ENCODE results near the gene MRPS26.
"Not testable (repeated sequence)": the region's sequence is repeated elsewhere in the genome, so short reads cannot be mapped to it uniquely, and the experiment has no call there.

The MRPS26 gene

GRCh38 chr20:3071610-3072529, 26.0 kb downstream of the MRPS26 start, which contains the start of gene OXT:
Gene OXT, plus strand, starts transcription at chr20:3071620. Its CDS starts 36 bp downstream, at chr20:3071656.
- H3K36me3 ChIP-seq, result no peaks in the 10 kb centered on the region
- DNase-seq, result no peak
- no peaks in the 10 kb centered on the region for H3K4me1 ChIP-seq
- peaks cover 8% of the 10 kb centered on the region; the same call in 1 of the 2 replicates for H3K27me3 ChIP-seq
- no peak within 1 kb of the TSS for H3K4me3 ChIP-seq (ENCODE audit: low read depth, low read length)
- no peaks in the 10 kb centered on the region; the same call in 1 of the 2 replicates for H3K9me3 ChIP-seq
- TF ChIP-seq CTCF (IDR thresholded peaks at IDR 0.05; ENCODE audit: low read depth, low read length), result no peak

GRCh38 chr20:3072530-3073250, 26.8 kb downstream of the MRPS26 start:
- Histone ChIP-seq H3K36me3 (no peaks in the 10 kb centered on the region), H3K9me3 (no peaks in the 10 kb centered on the region; the same call in 1 of the 2 replicates), H3K4me3 (ENCODE audit: low read depth, low read length) (no peak overlapping the region), H3K4me1 (no peaks in the 10 kb centered on the region), H3K27me3 (peaks cover 6% of the 10 kb centered on the region; the same call in 1 of the 2 replicates)
- TF ChIP-seq CTCF (IDR thresholded peaks at IDR 0.05; ENCODE audit: low read depth, low read length), result no peak
- DNase-seq, result no peak

GRCh38 chr20:3073251-3073643, 27.4 kb downstream of the MRPS26 start:
- DNase-seq; H3K4me3 ChIP-seq (ENCODE audit: low read depth, low read length); H3K9me3 ChIP-seq; H3K27me3 ChIP-seq; H3K36me3 ChIP-seq; H3K4me1 ChIP-seq: not testable (repeated sequence)

DNA sequence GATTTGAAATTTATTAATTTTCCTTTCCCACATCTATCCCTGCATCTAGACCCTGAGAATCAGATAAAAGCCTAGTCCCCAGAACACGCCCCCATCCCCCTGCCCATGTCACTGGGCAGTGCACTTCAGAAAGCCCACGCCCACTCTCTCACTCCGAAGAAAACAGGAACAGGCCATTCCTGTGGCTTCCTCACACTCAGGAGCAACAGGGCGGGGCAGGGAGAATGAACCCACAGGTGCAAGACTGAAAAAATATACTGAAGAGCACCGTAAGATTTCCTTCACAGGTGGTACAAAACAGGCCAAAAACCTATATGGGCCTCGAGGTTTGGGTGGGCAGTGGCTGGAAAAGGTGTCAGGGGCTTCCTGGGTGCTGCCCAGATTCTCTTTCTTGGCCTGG, 29.0 kb downstream of the MRPS26 start:
- no peaks in the 10 kb centered on the region; the same call in 1 of the 2 replicates for H3K9me3 ChIP-seq
- H3K27me3 ChIP-seq, result peaks cover 14% of the 10 kb centered on the region
- no peak overlapping the region for H3K4me3 ChIP-seq (ENCODE audit: low read depth, low read length)
- no peak for TF ChIP-seq CTCF (IDR thresholded peaks at IDR 0.05; ENCODE audit: low read depth, low read length)
- H3K4me1 ChIP-seq, result no peaks in the 10 kb centered on the region
- no peak for DNase-seq
- H3K36me3 ChIP-seq, result no peaks in the 10 kb centered on the region

GRCh38 chr20:3075315-3075714, 29.5 kb downstream of the MRPS26 start:
- not testable (repeated sequence) for H3K36me3 ChIP-seq; H3K4me3 ChIP-seq (ENCODE audit: low read depth, low read length); H3K9me3 ChIP-seq; H3K4me1 ChIP-seq; DNase-seq
- H3K27me3 ChIP-seq, result peaks cover 14% of the 10 kb centered on the region

DNA sequence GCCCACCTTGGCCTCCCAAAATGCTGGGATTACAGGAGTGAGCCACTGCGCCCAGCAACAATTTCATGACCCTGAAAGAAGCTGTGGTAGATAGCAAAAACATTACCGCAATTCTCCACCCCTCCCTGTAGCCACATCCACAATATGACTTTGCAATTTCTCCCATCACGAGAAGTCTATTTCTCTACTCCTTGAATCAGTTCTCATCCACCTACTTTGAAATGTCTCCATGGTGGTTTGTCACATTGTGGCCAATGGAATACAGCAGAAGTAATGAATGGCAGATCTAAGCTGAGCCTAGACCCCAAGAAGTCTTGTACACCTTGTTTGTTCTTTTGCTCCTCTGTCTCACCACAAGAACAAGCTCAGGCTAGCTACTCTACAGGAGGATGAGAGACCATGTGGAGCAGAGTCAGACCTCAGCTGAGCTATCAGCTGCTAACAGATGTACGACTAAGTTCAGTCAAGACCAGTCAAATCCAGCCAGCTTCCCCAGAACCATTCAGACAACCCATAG, 31.8 kb downstream of the MRPS26 start:
- DNase-seq, result no peak
- Histone ChIP-seq H3K4me1 (no peaks in the 10 kb centered on the region), H3K36me3 (no peaks in the 10 kb centered on the region), H3K27me3 (peaks cover 27% of the 10 kb centered on the region), H3K9me3 (no peaks in the 10 kb centered on the region; the same call in 1 of the 2 replicates), H3K4me3 (ENCODE audit: low read depth, low read length) (no peak overlapping the region)
- TF ChIP-seq CTCF (IDR thresholded peaks at IDR 0.05; ENCODE audit: low read depth, low read length), result no peak

Measured in BE2C (cell line).